ENCODE measurements around the gene NHERF2.
A peak's percentile ranks its signal among the peaks of the same experiment; 100 is the strongest.

Gene NHERF2

DNA sequence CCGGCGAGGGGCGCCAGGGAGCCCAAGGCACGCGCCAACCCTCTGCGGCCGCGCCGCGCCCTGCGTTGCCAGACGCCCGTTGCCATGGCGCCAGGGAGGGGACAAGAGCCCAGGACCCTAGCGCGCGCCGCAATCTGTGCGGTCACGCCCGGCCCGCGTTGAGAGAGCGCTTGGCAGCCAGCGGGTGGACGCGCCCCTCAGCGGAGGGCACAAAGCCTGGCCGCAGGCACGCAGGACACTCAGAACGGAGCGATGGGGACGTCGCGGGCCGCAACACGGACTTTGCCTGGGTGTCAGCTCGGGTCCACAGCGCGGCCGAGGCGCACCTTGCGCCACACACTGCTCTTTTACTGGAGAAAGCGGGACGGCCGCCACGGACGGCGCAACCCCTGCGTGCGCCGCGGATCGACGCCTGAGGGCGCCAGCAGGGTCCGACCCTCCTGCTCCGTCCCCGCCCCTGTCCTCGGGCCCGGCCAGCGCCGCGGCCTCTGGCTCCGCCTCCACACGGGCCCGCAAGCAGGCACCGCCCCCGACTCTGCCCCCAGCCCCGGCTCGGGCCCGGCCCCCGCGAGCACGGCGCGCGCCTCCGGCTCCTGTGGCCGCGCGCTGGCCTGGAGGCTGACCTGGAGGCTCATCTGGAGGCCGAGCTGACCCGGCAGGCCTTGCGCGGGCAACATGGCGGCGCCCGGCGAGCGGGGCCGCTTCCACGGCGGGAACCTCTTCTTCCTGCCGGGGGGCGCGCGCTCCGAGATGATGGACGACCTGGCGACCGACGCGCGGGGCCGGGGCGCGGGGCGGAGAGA, 43.0 kb upstream of the NHERF2 start, which contains the start of gene GFER:
TSS of gene GFER (plus strand) at position 650 of the 803 bp plus-strand sequence. CDS start at position 676, 26 bp downstream.
- peaks cover 21% of the 10 kb centered on the region for H3K79me2 ChIP-seq (ENCODE audit: insufficient read depth, low read length)
- H3K4me1 ChIP-seq (ENCODE audit: insufficient read depth, low read length, poor library complexity, severe bottlenecking) = no peaks in the 10 kb centered on the region
- peak within 1 kb of the TSS; percentile 88 for H3K9ac ChIP-seq (ENCODE audit: low read depth, low read length, poor library complexity, severe bottlenecking)
- no peaks in the 10 kb centered on the region for H4K20me1 ChIP-seq (ENCODE audit: insufficient read depth, low read length, poor library complexity, severe bottlenecking)
- no peaks in the 10 kb centered on the region for H3K9me2 ChIP-seq (replicated peaks; ENCODE audit: low read depth, low read length)
- H3K4me2 ChIP-seq (ENCODE audit: low read depth, low read length, poor library complexity, severe bottlenecking) = peak within 1 kb of the TSS; percentile 89
- H3F3A ChIP-seq (ENCODE audit: low read depth) = no peaks in the 10 kb centered on the region
- TF ChIP-seq, protein P1, sequence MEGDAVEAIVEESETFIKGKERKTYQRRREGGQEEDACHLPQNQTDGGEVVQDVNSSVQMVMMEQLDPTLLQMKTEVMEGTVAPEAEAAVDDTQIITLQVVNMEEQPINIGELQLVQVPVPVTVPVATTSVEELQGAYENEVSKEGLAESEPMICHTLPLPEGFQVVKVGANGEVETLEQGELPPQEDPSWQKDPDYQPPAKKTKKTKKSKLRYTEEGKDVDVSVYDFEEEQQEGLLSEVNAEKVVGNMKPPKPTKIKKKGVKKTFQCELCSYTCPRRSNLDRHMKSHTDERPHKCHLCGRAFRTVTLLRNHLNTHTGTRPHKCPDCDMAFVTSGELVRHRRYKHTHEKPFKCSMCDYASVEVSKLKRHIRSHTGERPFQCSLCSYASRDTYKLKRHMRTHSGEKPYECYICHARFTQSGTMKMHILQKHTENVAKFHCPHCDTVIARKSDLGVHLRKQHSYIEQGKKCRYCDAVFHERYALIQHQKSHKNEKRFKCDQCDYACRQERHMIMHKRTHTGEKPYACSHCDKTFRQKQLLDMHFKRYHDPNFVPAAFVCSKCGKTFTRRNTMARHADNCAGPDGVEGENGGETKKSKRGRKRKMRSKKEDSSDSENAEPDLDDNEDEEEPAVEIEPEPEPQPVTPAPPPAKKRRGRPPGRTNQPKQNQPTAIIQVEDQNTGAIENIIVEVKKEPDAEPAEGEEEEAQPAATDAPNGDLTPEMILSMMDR (conservative IDR thresholded peaks at IDR 0.05; ENCODE audit: low read length) = no peak; the same call in 1 of the 2 replicates
- TF ChIP-seq EZH2phosphoT487 (IDR thresholded peaks at IDR 0.05; ENCODE audit: borderline replicate concordance) = no peak
- peak within 1 kb of the TSS; percentile 87 for H3K4me3 ChIP-seq (ENCODE audit: low read length, poor library complexity, severe bottlenecking)
- H3K9me3 ChIP-seq (ENCODE audit: insufficient read depth, low read depth, low read length) = no peaks in the 10 kb centered on the region
- peak within 1 kb of the TSS; percentile 78; the same call in 1 of the 2 replicates for H2AFZ ChIP-seq (ENCODE audit: low read length)
- no peaks in the 10 kb centered on the region; the same call in 1 of the 2 replicates for H3K36me3 ChIP-seq (ENCODE audit: insufficient read depth, low read length)
- no peaks in the 10 kb centered on the region for H3K27me3 ChIP-seq (ENCODE audit: insufficient read depth, low read length, poor library complexity, severe bottlenecking)

DNA sequence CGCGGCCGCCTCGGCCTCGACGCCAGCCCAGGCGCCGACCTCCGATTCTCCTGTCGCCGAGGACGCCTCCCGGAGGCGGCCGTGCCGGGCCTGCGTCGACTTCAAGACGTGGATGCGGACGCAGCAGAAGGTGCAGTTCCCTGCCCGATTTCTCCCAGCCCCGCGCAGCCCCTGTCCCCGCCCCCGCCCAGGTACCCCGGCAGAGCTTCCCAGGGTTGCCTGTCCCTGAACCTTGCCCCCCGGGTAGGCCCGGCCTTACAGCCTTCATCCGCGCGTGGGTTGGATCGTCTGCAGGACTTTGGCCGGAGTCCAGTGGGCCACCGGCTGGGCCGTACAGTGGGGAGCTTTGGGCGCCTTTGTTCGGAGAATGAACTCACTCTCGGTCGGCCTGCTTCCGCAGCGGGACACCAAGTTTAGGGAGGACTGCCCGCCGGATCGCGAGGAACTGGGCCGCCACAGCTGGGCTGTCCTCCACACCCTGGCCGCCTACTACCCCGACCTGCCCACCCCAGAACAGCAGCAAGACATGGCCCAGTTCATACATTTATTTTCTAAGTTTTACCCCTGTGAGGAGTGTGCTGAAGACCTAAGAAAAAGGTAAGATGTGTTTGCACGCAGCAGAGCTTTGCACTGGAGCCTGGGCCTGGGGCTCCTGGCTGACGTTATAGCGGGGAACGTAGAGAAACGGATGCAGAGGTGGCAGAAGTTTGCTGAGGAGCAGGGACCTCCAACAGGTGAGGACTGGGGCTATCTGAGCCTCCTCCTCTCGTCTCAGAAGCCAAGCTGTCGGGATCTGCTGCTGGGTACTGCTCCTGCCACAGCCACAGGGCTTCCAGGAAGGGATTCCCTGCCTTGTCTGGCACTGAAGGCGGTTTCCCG, 42.1 kb upstream of the NHERF2 start:
- peak overlapping the region; percentile 87 for H3K4me3 ChIP-seq (ENCODE audit: low read length, poor library complexity, severe bottlenecking)
- H2AFZ ChIP-seq (ENCODE audit: low read length) = peak overlapping the region; percentile 60; the same call in 1 of the 2 replicates
- no peaks in the 10 kb centered on the region for H4K20me1 ChIP-seq (ENCODE audit: insufficient read depth, low read length, poor library complexity, severe bottlenecking)
- H3K4me2 ChIP-seq (ENCODE audit: low read depth, low read length, poor library complexity, severe bottlenecking) = peak overlapping the region; percentile 89
- peak overlapping the region; percentile 88 for H3K9ac ChIP-seq (ENCODE audit: low read depth, low read length, poor library complexity, severe bottlenecking)
- H3F3A ChIP-seq (ENCODE audit: low read depth) = no peaks in the 10 kb centered on the region
- no peaks in the 10 kb centered on the region; the same call in 1 of the 2 replicates for H3K36me3 ChIP-seq (ENCODE audit: insufficient read depth, low read length)
- no peaks in the 10 kb centered on the region for H3K4me1 ChIP-seq (ENCODE audit: insufficient read depth, low read length, poor library complexity, severe bottlenecking)
- no peaks in the 10 kb centered on the region for H3K9me3 ChIP-seq (ENCODE audit: insufficient read depth, low read depth, low read length)
- TF ChIP-seq, protein P1 (conservative IDR thresholded peaks at IDR 0.05; ENCODE audit: low read length) = no peak
- no peak for TF ChIP-seq EZH2phosphoT487 (IDR thresholded peaks at IDR 0.05; ENCODE audit: borderline replicate concordance)
- H3K79me2 ChIP-seq (ENCODE audit: insufficient read depth, low read length) = peaks cover 21% of the 10 kb centered on the region
- H3K27me3 ChIP-seq (ENCODE audit: insufficient read depth, low read length, poor library complexity, severe bottlenecking) = no peaks in the 10 kb centered on the region
- no peaks in the 10 kb centered on the region for H3K9me2 ChIP-seq (replicated peaks; ENCODE audit: low read depth, low read length)

DNA sequence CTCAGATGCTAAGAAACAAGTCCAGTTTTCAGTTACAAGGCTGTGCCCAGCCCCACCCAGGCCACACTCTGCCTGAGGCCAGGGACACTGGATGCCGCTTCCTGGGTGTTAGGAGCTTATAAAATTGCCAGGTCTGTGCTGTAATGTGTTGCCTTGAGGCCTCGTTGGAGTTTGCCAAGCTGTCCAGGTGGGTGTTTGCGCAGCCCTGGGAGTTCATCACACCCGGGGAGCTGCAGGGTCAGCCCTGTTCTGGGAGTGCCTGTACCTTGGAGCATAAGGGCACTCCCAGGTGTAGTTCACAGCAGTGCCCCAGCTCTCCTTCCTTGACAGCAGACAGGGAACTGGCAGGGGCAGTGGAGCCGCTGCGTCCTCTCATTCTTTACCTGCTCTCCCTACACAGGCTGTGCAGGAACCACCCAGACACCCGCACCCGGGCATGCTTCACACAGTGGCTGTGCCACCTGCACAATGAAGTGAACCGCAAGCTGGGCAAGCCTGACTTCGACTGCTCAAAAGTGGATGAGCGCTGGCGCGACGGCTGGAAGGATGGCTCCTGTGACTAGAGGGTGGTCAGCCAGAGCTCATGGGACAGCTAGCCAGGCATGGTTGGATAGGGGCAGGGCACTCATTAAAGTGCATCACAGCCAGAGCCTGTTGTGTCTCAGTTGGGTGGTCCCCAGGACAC, 41.1 kb upstream of the NHERF2 start:
- no peak for TF ChIP-seq EZH2phosphoT487 (IDR thresholded peaks at IDR 0.05; ENCODE audit: borderline replicate concordance)
- TF ChIP-seq, protein P1 (conservative IDR thresholded peaks at IDR 0.05; ENCODE audit: low read length) = no peak
- Histone ChIP-seq H3K36me3 (ENCODE audit: insufficient read depth, low read length) (no peaks in the 10 kb centered on the region; the same call in 1 of the 2 replicates), H3K9me3 (ENCODE audit: insufficient read depth, low read depth, low read length) (no peaks in the 10 kb centered on the region), H3K4me3 (ENCODE audit: low read length, poor library complexity, severe bottlenecking) (peak overlapping the region; percentile 87), H3K9me2 (replicated peaks; ENCODE audit: low read depth, low read length) (no peaks in the 10 kb centered on the region), H2AFZ (ENCODE audit: low read length) (no peak overlapping the region), H3K4me1 (ENCODE audit: insufficient read depth, low read length, poor library complexity, severe bottlenecking) (no peaks in the 10 kb centered on the region), H3K79me2 (ENCODE audit: insufficient read depth, low read length) (peaks cover 21% of the 10 kb centered on the region), H3F3A (ENCODE audit: low read depth) (no peaks in the 10 kb centered on the region), H3K4me2 (ENCODE audit: low read depth, low read length, poor library complexity, severe bottlenecking) (peak overlapping the region; percentile 89), H4K20me1 (ENCODE audit: insufficient read depth, low read length, poor library complexity, severe bottlenecking) (no peaks in the 10 kb centered on the region), H3K27me3 (ENCODE audit: insufficient read depth, low read length, poor library complexity, severe bottlenecking) (no peaks in the 10 kb centered on the region), H3K9ac (ENCODE audit: low read depth, low read length, poor library complexity, severe bottlenecking) (peak overlapping the region; percentile 88)

All from Loucy (cell line).